Measurements from ENCODE around the gene SNX25.

SNX25 gene

GRCh38 chr4:185183622-185184281 lies 25.6 kb upstream of the SNX25 start:
- TF ChIP-seq, protein P1, sequence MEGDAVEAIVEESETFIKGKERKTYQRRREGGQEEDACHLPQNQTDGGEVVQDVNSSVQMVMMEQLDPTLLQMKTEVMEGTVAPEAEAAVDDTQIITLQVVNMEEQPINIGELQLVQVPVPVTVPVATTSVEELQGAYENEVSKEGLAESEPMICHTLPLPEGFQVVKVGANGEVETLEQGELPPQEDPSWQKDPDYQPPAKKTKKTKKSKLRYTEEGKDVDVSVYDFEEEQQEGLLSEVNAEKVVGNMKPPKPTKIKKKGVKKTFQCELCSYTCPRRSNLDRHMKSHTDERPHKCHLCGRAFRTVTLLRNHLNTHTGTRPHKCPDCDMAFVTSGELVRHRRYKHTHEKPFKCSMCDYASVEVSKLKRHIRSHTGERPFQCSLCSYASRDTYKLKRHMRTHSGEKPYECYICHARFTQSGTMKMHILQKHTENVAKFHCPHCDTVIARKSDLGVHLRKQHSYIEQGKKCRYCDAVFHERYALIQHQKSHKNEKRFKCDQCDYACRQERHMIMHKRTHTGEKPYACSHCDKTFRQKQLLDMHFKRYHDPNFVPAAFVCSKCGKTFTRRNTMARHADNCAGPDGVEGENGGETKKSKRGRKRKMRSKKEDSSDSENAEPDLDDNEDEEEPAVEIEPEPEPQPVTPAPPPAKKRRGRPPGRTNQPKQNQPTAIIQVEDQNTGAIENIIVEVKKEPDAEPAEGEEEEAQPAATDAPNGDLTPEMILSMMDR (IDR thresholded peaks at IDR 0.05; ENCODE audit: insufficient read depth, low read depth, low read length, missing control alignments) = peak; percentile 71
- peak; percentile 92 for DNase-seq (ENCODE audit: low read depth)
- no peak overlapping the region for H3K4me3 ChIP-seq (ENCODE audit: low read depth, low read length)

DNA sequence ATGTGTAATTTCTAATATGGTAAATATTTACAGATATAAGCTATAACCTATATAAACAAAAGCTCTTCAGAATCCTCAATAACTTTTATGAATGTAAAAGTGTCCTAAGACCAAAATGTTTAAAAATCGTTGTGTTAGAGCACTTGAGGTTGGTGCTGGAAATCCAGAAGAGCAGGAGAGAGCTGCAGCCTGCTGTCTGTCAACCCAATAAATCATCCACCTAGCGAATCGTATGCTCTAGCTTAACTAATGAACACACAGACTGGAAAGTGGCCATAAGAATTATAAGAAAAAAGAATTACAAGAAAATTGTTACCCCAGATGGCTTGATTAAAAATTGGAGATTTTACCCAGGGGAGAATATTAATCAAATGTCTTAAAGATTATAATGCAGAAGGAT lies 22.6 kb upstream of the SNX25 start:
- no peak overlapping the region for H3K4me3 ChIP-seq (ENCODE audit: low read depth, low read length)
- DNase-seq (ENCODE audit: low read depth) = no peak
- TF ChIP-seq, protein P1 (IDR thresholded peaks at IDR 0.05; ENCODE audit: insufficient read depth, low read depth, low read length, missing control alignments) = no peak

- TF ChIP-seq, protein P1 (IDR thresholded peaks at IDR 0.05; ENCODE audit: insufficient read depth, low read depth, low read length, missing control alignments) = no peak
- DNase-seq (ENCODE audit: low read depth) = no peak
Observed at GRCh38 chr4:185189606-185190305, 19.6 kb upstream of the SNX25 start.

DNA sequence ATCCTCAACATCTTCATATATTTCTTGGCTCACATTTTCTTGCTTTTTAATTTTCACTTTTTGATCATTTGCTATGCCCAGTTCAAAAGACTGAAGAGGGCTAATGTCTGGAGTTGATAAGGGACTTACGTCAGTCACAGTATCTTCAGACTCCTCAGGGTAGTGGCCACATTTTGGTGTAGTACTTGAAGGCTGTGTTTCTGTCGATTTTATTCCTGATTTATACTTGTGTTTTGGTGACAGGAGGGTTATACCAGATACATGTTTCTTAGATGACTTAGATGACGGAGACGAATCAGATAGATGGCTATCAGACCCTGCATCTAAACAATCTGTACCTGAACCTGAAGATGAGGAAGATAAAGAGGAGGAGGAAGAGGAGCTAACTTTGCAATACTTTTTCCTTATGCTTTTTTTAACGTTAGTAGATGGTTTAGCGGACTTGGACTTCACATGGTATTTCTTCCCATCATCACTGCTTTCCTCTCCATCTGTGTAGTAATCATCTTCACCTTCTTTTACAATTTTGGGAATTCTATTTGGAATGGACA lies 19.0 kb upstream of the SNX25 start:
- DNase-seq (ENCODE audit: low read depth) = no peak
- H3K4me3 ChIP-seq (ENCODE audit: low read depth, low read length) = no peak overlapping the region
- TF ChIP-seq, protein P1 (IDR thresholded peaks at IDR 0.05; ENCODE audit: insufficient read depth, low read depth, low read length, missing control alignments) = no peak

More at GRCh38 chr4:185189606-185190305, 19.6 kb upstream of the SNX25 start:
- H3K4me3 ChIP-seq (ENCODE audit: low read depth, low read length) = no peak overlapping the region

- TF ChIP-seq, protein P1 (IDR thresholded peaks at IDR 0.05; ENCODE audit: insufficient read depth, low read depth, low read length, missing control alignments) = no peak
- no peak overlapping the region for H3K4me3 ChIP-seq (ENCODE audit: low read depth, low read length)
- DNase-seq (ENCODE audit: low read depth) = peak; percentile 41
Observed at GRCh38 chr4:185192059-185192458, 17.3 kb upstream of the SNX25 start.

DNA sequence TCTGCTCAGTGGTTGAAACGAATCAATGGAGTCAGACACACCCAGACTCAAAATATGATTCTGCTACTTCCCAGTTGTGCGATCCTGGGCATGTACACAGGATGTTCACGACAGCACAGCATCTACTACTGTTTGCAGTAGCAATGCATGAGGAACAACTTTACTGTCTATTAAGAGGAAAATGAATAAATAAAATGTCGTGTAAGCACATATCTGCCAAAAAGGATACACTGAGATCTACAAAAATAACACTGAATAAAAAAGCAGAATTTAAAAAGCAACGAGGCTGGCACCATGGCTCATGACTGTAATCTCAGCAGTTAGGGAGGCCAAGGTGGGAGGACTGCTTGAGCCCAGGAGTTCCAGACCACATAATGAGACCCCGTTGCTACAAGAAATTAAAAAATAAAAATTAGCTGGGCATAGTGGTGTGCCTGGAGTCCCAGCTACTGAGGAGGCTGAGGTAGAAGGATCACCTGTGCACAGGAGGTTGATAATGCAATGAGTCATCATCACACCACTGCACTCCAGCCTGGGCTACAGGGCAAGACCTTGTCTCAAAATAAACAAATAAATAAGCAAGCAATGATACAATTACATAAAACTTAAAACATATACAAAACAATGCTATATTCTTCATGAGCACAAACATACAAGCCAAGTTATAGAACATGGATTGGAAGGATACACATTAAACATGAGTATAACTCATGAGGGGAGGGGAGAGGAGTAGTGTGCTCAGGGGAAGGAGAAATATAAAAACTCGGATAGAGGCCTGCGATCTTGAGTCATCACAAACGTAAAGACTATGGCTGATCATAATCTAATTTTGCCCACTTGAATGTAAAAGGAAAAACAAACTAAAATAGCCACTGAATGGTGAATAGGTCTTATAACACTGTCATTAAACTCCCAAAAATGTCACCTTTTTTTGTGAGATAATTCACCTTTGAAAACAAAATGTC lies 14.2 kb upstream of the SNX25 start:
- no peak overlapping the region for H3K4me3 ChIP-seq (ENCODE audit: low read depth, low read length)
- DNase-seq (ENCODE audit: low read depth) = no peak
- TF ChIP-seq, protein P1 (IDR thresholded peaks at IDR 0.05; ENCODE audit: insufficient read depth, low read depth, low read length, missing control alignments) = no peak

Data from GM12865 (cell line).